Limb (tissue), 2 donors: Measurements from ENCODE around the gene WDR64.
A peak's percentile ranks its signal among the peaks of the same experiment; 100 is the strongest.
"Not testable (repeated sequence)": the region's sequence is repeated elsewhere in the genome, so short reads cannot be mapped to it uniquely, and the experiment has no call there.

Source experiments
- DNase-seq, 2 donors: peaks; one replicate each; pipeline ENCODE4 v3.0.0-alpha.2; 2016; ENCODE audit errors: extremely low spot score in 2 of 2

The WDR64 gene

DNA sequence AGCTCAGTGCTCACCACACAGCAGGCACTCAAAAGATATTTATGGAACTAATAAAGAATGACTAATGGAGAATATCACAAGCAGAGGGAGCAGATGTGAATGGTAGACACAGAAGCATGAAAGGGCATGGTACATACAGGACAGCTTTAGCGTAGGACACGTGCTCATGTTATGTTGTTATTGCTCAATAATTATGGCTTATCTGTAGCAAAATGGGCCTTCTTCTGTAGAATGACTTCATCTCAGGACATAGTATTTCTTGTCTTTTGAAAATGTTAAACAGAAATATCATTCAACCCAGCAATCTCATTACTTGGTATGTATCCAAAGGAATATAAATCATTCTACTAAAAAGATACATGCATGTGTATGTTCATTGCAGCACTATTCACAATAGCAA, 137.0 kb downstream of the WDR64 start:
- no peak for DNase-seq

DNA sequence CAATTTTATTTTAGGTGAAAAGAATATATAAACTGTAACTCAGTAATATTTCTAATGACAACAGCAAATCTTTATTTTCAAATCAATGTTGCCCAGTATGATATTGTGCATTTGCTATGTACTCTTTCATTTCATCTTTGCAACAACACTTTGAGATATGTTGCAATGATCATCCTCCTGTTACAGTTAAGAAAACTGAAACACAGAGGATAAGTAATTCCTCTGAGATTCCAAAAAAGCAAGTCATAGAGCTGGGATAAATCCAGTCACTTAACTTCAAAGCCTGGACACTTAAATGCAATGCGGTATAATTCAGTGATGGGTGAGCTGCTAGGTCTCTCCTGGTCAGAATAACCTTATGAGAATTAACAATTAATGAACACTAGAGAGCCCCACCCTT, 147.3 kb downstream of the WDR64 start:
- DNase-seq = no peak

DNA sequence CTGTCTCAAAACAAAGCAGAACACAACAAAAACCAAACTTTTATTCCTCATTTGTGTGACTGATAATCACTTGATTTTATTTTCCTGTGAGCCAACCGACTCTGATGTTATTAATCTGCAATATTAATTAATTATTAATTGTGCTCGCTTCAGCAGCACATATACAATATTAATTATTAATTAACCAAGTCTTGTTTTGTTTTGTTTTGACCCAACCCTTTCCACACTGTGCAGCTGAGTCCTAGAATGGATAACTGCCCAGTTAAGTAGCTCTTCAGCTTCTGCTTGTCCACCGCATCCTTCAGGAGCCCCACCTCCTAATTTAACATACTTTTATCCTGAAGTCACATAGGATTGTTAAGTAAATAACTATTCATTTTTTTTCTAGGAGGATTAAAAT, 148.6 kb downstream of the WDR64 start:
- DNase-seq = no peak

DNA sequence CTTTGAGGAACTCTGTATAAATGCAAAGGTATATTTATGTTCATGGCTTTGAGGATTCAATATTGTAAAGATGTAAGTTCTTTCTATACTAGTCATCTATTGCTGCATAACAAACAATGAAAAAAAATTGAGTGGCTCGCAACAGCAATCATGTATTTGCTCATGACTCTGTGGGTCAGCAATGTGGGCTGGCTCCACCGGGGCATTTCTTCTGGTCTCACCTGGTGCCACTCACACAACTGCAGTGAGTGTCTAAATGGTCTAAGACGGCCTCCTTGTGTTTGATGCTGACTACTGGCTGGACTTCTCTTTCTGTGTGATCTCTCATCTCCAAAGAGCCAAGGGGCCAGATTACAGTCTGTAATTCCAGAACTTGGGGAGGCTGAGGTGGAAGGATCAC, 150.8 kb downstream of the WDR64 start:
- DNase-seq = no peak

DNA sequence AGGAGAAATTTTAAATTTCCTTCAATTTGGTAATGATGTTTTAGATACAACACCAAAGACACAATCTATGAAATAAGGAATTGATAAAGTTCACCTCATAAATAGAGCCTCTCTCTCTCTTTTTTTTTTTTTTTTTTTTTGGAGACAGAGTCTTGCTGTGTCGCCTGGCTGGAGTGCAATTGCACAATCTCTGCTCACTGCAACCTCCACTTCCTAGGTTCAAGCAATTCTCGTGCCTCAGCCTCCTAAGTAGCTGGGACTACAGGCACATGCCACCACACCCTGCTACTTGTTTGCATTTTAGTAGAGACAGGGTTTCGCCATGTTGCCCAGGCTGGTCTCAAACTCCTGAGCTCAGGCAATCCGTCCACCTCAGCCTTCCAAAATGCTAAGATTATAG, 152.6 kb downstream of the WDR64 start:
- not testable (repeated sequence) for DNase-seq

DNA sequence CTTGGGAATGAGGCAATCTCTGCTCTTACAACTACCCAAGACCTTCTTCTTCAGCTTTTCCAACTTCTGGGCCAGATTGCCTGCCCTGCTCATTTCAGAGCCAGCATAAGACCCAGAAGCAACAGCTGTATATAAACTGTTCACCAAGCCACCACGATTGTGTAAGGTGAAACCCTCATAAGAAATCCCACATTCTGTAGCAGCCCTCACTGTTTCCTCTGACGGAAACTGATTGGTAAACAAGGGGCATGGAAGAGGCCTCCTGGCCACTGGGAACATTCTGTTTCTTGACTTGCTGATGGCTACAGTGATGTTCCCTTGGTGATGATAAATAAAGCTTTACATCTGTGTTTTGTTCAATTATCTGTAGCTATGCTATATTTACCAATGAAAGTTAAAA, 156.2 kb downstream of the WDR64 start:
- no peak for DNase-seq

GRCh38 chr1:241810769-241811405, 158.8 kb downstream of the WDR64 start:
- DNase-seq = no peak

- no peak for DNase-seq
Observed at GRCh38 chr1:241813768-241814320, 161.8 kb downstream of the WDR64 start.

DNA sequence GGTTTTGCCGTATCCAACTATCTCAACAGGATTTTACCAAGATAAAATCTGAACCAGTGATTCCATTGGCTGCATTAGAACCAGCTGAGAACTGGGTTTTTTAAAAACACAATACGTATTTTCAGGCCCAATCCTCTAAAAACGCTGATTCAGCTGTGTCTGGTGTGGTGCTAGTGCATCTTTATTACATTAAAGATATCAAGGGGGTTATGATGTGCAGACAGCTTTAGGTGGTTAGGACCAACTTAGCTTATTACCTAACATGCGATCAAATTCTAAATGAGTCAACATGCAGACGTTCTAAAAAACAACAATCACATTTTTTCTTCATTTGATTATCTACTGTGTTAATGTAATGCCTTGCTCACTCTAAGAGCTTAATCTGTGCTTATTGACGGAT, 163.9 kb downstream of the WDR64 start:
- no peak for DNase-seq

- DNase-seq = no peak
Observed at GRCh38 chr1:241817331-241817792, 165.3 kb downstream of the WDR64 start.

- DNase-seq = no peak
Observed at GRCh38 chr1:241817956-241818612, 166.0 kb downstream of the WDR64 start.

DNA sequence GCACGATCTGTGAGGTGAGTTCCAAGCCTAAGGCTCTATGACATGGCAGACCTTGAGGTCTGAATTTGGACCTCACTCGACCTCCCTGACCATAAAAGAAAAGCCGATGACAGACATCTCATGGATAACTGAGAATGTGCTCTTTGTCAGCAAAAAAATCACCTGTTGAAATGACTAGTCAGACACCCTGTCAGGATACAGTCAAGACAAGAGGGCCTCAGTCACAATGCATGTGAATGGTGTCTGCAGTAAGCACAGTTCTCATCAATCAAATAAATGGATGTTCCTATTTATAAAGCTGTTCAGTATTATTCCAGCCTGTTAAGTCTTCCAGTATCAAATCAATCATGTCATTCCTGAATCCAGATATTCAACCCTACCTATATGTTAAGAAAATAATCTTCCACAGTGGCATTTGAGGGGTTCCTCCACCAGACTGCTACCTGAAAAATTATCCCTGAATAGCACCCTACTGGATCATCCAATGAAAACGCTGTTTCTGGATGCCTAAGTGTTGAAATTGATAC, 167.3 kb downstream of the WDR64 start:
- no peak for DNase-seq

- no peak for DNase-seq
Observed at GRCh38 chr1:241821363-241821762, 169.3 kb downstream of the WDR64 start.

DNA sequence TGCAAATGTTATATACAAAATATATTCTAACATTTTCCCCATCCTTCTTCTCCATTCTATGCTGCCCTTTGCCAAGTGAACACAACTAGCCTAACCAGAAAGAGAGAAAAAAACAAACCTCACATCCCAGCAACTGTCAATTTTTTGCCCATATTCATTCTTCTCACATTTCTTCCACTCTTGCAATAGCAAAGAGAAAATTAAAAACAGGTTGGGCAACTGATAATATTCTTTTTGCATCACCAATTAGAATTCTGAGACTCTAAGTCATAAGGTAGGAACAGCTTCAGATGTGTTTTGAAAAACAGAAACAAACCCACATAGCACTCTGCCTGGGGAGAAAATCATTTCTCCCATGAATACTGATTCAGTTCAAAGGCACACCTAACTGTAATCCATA, 170.8 kb downstream of the WDR64 start:
- DNase-seq = no peak

DNA sequence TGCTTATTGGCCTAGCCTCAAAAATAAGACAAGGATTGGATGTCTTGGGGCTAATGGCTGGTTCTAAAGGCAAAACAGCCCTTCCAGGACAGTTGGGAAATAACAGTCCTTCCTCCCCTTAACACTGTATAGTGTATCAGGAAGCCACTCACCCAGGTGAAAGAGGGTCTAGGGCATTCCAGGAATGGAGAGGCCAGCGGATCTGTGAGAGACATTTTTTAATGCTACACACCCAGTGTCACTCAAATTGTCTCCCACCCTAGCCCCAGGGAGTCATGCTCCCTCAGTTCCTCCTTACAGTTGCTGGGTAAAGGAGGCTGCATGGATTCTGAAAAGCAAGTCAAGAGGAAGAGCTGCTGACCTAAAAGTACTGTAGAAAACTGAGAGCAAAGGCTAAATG, 171.8 kb downstream of the WDR64 start:
- DNase-seq = no peak

DNA sequence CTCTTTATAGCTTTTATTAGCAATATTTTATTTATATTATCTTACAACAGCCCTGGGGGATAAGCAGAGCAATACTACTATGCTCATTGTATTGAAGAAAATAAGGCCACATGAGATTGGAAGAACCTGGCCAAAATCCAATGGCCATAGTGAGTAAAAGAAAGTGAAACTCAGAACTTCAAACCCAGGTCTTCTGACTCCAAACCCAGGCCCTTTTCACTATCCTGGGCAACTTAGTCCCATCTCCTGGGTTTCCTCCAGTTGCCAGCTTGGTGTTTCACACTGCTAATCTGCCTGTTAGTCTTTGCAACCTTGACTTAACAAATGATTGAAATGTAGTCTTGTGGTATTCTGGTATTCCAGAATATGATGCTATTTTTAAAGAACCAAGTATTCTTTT, 173.5 kb downstream of the WDR64 start:
- no peak for DNase-seq

DNA sequence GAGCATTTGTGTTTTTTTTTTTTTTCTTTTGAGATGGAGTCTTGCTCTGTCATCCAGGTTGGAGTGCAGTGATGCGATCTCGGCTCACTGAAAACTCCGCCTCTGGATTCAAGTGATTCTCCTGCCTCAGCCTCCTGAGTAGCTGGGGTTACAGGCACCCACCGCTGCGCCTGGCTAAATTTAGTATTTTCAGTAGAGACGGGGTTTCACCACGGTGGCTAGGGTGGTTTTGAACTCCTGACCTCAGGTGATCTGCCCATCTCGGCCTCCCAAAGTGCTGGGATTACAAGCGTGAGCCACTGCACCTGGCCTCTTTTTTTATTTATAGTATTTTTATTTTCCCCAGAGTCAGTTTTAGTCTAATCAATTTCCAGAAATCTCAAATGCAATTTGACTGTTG, 174.5 kb downstream of the WDR64 start:
- not testable (repeated sequence) for DNase-seq

DNA sequence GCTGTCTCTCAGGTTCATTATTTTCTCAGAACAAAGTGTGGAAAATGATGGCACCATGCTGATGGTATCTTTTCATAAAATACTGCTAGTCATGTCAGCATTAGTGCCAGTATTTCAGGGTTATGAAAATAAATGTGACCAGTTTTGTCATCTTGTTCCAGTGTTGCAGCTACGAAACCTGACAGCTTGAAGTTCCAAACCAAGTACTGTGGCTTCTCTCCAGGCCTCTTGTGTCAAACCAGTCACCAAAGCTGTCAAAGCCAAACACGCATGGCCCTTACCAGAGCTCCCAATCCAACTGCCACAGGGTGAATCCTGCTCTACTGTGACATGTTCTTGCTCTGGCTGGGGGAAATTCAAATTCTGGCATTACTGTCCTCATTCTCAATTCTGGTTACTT, 175.2 kb downstream of the WDR64 start:
- no peak for DNase-seq

DNA sequence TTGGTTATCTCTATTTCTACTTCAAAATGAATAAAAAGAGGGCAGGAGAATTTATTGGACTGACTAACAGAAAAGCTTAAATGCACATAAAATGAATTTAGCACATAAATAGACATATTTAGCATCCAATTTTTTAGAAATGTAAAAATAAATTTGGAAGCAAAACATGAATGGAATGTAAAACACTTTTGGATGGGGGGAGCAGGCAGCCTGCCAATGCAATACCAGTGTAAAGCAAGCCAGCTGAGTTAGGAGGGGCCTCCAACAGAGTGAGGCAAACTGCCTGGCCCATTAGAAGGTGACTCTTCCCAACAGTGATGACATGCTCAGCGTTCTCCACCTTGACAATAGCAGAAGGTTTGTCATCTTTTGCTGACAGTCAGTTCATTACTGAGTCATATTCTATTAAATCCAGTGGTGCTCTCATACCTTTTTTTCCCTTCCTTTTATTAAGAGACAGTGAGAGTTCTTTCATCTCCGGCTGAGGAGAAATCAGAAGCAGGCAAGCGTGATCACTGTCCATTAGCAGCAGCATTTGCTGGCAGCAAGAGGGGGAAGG, 176.5 kb downstream of the WDR64 start:
- peak in 1 of 2 donors; percentile 16 for DNase-seq

DNA sequence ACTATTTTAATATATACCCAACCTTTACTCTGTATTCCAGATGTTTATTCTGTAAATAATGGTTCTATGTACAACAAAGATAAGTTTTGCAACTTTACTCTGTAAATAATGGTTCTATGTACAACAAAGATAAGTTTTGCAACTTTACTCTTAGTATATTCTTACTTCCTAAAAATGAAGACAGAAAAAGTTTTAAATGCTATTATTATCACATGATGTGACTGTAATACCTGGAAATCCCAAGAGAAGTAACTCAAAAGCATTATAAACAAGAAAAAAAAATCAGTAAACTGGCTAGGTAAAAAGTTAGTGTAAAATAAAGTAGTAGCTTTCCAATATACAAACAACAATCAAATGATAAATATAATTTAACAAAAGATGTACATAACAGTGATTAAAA, 177.4 kb downstream of the WDR64 start:
- DNase-seq = no peak

DNA sequence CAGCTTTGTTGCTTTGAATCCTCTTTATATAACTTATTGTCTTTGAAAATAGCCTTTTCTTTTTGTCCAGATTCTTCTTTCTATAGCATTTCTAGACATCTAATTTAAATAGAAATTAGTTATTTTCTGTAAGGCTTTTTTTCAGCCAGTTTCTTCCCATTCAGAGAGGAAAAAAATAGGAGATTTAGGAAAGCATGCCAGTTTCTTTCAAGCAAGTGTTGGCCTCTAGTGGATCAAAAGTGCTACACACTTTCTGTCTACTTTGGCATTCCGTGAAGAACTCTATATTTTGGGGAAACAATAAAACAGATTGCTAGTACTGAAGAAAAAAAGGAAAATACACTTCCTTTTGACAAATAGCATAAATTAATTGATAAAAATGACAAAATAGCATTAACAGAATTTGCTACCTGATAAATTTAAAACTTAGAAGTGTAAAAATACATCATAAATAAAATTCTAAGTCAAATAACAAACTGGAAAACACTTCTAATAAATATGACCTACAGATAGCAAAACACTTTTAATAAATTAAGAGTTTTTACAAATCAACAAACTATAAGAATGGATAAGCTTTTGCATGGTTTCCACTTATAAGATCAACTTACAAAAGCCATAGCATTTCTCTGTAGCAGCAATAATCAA, 182.8 kb downstream of the WDR64 start:
- peak in 1 of 2 donors; percentile 55 for DNase-seq

DNA sequence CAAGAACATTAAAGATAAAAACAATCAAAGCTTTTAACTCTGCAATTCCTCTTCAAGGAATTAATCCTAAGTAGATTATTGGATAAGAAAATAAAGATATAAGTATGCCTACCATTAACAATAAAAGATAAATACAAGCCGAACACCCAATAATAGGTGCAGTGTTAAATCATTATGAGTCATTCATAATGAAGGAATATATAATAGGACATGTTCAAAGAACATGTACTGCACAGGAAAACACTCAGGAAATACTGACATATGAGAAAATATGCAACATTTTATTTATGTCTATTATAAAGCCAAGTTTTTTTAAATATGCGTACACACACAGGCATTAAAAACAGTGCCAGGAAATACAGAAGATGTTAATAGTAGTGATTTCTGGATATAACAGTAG, 184.9 kb downstream of the WDR64 start:
- no peak for DNase-seq
